SK-MEL-5 (cell line): Measurements from ENCODE around the gene PLCB2. TPM values are rescaled to one million over a fixed set of nuclear protein-coding genes. Genes with fewer than 3 reads are reported as not detected.

Experiments
- DNase-seq: peaks from one replicate; pipeline ENCODE4 v3.0.0-alpha.2; 2016; ENCODE audit warnings: low read depth, low spot score
- in situ Hi-C: cut with HindIII; loops from 2 replicates; pipeline ENCODE4 v1.10.0; 2016; ENCODE audit warnings: low sequenced_read_pairs, high pct_unique_total_duplicates, low pct_unique_long_range_greater_than_20kb
- total RNA-seq: library from RNA; depleted of rRNA; stranded (reverse); fragments of >200 nt; shearing (Covaris generic); gene quantifications from 2 replicates; pipeline ENCODE4 v1.2.3, GENCODE V29; 2014

Gene PLCB2
- total RNA-seq, 1 experiment from 2014 or later = 1.9 TPM

DNA sequence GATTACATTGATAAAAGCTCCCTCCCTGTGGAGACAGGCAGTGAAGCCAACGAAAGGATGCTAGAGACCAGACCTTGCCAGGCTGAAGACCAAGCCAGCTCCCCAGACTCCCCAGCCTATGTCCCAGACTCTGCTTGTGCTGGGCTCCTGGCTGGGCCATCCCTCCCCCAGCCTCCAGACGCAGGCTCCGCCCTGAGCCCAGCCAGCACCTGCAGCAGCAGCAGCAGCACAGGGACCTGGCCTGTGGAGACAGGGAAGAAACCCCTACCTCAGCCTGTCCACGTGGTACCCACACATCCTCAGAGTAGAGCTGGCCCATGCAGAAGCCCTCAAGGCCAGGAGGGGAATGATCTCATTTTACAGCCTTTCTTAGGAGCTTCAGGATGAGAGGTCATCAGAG lies 38.1 kb downstream of the PLCB2 start:
- no peak for DNase-seq
- in situ Hi-C loops = no loop called here

DNA sequence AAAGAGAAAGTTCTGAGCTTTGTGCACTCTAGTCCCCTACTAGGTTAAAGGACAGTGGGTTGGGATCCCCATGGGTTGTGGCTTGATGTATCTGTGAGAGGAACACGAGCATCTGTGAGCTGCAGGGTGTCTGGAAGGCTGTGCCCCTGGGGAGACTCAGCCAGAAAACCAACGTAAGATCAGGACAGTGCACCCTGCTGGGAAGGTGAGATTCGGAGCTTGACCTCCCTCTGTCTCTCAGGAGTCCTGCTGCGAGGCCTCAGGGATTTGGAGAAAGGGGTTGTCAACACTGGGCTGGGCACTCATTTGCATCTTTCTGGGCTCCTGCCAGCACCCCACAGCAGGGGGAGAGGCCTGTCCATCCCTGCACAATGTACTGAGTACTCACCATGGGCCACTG lies 40.1 kb downstream of the PLCB2 start:
- in situ Hi-C loops = no loop called here
- no peak for DNase-seq

DNA sequence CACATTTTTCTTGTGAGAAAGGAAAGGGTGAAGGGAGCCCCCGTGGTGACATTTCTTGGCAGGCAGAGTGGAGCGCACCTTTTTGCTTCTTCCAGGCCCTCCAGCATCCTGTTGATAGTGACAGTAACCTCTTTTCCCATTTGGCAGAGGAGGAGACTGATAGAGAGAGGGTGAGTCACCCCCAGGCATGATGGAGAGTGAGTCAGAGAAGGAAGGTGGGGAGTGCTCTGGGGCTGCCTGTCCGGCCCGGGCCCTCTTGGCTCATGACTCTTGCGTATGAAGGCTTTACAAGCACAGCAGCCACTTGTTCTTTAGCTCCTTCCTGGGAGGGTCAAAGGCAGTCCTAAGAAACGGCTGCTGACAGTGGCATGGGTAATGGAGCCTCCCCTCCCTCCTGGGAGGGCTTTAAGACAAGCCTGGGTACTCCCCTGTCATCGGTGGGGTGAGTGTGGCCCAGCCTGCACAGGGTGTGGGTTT lies 40.9 kb downstream of the PLCB2 start:
- in situ Hi-C loops = no loop called here
- DNase-seq = peak; percentile 78

DNA sequence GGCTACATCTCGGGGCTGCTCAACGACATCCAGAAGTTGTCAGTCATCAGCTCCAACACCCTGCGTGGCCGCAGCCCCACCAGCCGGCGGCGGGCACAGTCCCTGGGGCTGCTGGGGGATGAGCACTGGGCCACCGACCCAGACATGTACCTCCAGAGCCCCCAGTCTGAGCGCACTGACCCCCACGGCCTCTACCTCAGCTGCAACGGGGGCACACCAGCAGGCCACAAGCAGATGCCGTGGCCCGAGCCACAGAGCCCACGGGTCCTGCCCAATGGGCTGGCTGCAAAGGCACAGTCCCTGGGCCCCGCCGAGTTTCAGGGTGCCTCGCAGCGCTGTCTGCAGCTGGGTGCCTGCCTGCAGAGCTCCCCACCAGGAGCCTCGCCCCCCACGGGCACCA lies 41.9 kb downstream of the PLCB2 start:
- in situ Hi-C loops = no loop called here
- no peak for DNase-seq

DNA sequence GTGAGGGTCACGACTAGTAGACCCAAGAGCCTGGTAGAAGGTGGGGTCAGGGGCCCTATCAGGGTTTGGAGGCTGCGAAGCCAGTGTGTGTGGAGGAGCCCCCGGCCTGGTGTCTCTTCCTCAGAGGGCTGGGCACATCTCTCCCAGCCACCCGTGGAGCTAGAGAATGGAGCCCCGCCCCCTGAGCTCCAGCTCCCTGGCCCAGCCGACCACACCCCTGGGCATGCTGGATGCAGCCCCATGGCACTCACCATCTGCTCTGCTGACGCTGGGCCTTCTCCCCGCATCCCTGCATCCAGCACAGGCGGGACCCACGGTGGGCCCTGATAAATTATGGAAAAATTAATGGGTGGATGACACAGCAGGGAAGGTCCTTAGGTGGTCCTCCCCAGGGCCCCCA lies 42.4 kb downstream of the PLCB2 start:
- no peak for DNase-seq
- in situ Hi-C loops = no loop called here

DNA sequence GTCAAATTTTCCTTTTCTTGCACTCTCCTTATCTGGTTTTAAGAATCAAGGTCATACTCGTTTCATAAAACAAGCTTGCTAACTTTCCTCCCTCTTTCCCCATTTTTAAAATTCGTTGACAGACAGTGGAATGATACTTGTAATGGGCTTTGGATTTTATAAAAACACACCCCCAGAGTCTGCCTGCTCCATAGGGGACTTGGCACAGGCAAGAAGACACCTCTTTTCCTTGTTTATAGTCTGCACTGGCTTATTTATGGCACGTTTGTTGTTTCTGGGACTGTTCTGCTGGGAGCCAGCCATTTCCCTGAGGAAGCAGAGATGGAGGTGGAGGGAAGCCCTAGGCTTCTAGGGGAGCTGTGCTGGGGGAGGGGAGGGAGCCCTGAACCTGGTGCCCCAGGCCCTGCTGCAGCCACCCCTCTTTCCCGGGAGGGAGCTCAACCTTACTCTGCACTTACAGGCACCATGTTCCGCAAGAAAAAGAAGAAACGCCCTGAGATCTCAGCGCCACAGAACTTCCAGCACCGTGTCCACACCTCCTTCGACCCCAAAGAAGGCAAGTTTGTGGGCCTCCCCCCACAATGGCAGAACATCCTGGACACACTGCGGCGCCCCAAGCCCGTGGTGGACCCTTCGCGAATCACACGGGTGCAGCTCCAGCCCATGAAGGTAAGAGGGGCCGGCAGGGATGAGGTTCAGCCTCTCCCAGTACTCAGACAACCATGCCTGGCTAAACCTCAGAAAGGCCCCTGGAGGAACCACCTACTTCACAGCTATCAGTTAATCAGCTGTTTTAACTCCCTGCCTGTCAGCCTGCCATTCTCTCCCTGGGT lies 43.2 kb downstream of the PLCB2 start:
- no peak for DNase-seq
- in situ Hi-C loops = no loop called here

DNA sequence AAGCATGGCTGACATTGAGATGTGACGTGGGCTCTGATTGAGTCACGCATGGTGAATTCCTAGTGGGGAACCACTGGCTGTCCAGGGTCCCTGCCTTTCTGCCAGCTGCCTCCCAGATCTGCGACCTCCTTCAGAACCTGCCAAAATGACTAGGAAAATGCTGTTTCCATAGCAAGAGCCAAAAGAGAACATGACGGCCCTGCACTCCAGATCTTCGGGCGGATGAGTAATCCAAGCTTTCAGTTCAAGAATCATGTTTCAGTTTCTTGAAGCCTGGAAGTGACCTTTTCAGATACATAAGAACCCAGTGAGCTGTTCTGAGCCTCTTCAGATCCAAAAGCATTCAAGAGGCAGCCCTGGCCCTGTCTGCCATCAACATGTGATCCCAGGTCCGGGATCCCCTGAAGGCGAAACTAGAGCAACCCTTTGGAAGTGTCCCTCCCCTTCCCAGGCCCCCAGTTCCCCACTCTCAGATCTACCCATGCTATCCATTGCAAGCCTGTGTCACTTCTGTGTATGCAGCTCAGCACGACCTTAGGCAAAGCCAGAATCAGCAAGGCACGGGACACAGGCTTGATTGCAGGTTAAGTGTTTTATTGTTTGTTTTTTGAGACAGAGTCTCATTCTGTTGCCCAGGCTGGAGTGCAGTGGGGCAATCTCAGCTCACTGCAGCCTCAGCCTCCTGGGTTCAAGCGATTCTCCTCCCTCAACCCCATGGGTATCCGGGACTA lies 44.5 kb downstream of the PLCB2 start:
- in situ Hi-C loops = no loop called here
- DNase-seq = no peak

DNA sequence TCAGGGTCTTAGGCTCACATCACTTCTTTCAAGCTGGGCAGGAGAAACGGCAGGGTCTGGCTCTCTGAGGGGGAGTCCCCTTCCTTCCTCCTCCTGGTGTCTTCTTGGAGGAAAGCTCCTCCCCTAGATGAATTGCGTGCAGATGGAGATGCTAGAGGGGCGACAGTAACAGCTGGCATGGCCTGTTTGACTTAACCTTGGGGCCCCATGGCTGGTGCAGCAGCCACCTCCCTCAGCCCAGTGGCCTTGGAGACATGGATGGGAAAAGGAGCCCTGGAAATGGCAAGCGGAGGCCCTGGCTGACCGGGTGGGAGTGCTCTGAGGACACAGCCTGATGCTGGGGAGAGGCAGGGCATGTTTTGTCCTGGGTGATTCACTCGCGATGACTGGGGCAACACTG lies 48.7 kb downstream of the PLCB2 start:
- in situ Hi-C loops = no loop called here
- DNase-seq = no peak

DNA sequence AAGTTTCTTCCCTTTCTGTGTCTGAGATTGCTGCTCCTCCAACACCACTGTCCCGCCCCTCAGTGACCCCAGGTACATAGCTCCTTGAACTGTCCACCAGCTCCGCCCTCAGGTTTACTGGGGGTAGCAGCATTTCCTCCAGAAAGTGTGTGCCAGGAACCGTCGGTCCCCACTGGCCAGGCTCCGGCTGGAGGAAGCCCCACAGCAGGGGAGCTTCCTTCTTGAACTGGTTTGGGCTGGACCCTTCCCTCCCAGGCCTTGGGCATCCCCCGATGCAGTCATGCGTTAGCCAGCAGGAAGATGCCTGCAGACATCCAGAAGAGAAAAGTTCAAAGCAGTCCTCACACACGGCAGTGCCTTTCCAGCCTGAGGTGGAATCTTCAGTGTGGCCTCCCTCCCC lies 49.2 kb downstream of the PLCB2 start:
- no peak for DNase-seq
- in situ Hi-C loops = no loop called here

DNA sequence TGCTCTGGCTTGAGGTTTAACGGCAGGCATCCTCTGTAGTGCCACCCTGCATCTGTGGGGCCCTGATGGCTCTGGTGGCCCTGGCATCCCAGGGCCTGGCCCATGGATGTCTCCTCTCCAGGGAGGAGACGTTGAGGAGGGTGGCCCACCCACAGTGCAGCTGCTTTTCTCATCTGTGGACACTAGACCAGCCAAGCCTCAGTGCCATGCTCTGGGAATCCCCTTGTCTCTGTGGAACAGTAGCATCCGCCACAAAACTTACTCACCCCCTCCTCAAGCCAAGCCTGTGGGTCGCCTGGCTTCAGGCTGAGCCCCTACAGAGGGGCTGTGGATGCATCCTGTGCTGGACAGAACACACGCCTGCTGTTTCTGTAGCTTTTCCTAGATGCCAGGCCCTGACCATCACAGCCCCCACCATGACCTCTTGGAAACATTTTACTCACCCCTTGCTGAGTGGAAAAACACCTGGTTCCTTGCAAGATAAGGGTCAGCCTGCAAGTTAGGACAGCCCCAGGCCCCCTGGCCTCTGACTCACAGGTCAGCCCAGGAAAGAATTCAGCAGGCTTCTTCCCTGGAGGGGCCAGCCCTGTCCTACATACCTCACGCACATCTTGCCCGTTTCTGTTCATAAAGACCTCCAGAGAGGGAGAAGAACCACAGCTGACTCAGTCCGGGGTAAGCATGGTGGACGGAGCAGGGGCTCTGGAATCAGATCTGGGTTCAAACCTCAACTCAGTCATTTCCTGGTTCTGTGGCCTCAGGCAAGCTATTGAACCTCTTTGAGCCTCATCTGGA lies 49.9 kb downstream of the PLCB2 start:
- no peak for DNase-seq

DNA sequence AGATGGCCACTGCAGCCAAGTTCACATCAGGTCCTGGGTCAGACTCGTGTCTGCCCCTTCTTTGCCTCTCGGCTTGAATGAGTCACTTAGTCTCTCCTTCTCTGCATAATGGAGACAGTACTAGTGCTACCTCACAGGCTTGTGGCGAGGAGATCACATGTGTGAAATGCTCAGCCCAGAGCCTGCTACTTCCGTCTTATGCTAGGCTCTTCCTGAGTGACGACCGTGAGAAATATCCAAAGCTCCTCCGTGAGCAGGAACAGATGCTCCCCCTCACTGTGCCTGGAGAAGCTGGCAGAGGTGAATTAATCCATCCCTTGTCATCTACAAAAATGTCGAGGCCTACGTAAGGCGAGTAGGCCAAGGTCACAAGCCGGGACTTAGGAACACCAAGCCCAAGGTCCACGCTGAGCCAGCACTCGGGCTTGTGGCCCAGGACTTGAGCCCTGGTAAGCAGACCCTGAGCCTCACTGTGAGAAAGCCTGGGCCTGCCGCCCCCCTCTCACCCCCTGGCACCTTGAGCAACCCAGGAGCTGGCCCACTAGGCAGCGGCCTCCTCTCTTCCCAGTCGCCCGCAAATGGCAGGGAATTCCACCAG lies 51.0 kb downstream of the PLCB2 start:
- in situ Hi-C loops = no loop called here
- DNase-seq = peak; percentile 17

More for the DNA sequence above, 49.9 kb downstream of the PLCB2 start:
- in situ Hi-C loops = no loop called here

DNA sequence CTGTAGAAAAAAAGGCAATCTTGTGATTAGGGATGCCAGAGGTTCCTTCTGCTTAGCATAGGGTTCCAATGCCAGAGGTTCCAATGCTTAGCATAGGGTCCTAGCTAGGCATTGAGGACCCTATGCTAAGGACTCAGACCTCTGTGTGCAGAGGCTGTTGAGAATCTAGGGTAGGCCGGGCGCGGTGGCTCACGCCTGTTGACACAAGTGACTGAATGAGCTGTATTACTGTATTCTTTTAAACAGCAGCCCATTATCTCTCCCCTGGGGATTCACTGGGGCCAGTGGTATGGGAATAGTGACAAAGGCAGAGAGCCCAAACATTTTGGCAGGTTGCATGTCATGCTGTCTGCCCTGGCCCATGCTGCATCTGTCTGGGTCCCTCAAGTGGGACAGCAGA lies 52.7 kb downstream of the PLCB2 start:
- in situ Hi-C loops = no loop called here
- no peak for DNase-seq

DNA sequence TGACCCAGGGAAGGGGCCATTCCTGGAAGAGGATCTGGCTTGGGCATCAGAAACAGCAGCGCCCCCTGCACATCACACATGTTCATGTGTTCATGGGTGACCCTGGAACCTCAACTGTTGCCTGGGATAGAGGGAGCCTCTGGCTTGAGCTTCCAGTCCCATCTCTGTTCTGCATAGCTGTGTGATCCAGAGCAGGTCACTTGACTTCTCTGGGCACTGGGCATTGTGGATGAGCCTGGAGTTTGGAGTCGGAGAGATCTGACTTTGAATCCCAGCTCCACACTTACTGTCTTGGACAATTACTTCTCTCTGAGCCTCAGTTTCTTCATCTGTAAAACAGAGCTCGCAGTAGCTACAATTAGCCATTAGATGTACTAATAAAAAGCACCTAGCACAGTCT lies 53.3 kb downstream of the PLCB2 start:
- no peak for DNase-seq
- in situ Hi-C loops = no loop called here

DNA sequence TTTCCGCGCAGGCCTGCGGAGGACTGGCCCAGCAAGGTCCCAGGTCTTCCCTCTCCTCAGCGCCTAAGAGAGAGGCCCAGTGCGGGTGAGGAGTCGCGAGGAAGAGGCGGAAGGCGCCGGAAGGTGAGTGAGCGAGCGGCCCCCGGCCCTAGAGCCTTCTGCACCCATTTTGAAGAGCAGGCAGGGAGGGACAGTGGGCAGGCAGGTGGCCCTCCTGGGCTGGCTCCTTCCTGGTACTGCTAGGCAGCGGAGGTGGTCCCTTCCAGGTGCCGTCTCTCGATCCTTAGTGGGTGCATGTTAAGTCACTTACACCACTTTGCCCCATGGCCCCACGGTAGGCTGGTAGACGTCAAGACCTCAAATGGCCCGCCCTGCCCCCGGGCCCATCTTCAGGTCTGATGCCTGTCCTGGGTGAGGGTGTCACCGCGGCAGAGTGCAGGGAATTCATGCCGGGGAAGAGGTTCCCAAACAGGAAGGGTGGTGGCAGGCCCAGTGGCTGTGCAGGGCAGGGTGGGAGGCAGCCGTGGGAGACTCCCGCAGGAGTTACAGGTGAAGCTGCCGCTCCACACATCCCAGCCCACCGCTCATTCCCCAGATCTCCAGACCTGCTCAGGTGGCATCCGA lies 54.5 kb downstream of the PLCB2 start:
- in situ Hi-C loops = no loop called here

DNA sequence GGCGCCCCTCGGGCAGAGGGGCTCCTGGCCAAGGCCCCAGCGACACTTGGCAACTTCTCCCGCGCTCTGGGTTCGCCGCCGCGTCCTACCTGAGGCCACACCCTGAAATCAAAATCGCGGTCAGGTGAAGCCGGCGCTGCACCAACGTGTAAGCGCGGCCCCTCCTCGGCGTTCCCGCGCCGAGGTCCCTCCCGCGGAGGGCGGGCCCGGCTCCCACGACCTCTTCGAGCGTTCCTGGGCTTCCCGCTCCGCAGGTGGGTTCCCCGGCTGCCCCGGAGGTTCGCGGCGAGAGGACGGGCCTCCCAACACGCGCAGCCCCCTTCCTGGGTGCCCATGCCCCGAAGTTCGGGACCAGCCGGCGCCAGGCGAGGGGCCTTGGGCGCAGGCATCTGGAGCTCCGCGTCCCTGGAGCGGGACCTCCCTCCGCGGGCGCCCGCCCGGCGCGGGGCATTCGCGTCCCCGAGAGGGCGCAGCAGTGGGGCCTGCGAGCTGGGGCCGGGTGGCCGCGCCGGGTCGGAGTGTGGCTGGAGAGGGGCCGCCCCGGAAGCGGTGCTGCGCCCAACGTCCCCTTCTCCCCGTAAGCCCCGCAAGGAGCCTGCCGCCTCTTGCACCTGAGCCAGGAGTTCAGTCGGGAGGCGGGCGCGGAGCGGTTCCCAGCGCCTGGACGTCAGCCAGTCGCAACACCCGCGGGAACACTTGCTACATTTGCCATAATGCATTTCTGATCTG lies 55.1 kb downstream of the PLCB2 start:
- no peak for DNase-seq
- in situ Hi-C loops = no loop called here

More for the DNA sequence above, 54.5 kb downstream of the PLCB2 start:
- DNase-seq = no peak

DNA sequence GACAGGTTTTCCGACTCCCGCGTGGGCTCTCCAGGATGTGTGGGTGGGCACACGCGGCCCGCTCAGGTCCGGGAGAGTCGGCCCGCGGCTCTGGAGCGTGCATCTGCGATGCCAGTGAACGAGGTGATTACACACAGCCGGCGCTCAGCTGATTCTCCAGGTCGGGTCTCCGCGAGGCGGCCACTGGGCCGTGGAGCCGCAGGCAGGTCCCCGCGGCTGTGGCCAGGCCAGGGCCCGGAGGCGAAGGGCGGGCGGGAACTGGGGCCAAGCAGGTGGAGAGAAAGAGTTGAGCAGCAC lies 55.6 kb downstream of the PLCB2 start:
- in situ Hi-C loops = no loop called here
- no peak for DNase-seq

DNA sequence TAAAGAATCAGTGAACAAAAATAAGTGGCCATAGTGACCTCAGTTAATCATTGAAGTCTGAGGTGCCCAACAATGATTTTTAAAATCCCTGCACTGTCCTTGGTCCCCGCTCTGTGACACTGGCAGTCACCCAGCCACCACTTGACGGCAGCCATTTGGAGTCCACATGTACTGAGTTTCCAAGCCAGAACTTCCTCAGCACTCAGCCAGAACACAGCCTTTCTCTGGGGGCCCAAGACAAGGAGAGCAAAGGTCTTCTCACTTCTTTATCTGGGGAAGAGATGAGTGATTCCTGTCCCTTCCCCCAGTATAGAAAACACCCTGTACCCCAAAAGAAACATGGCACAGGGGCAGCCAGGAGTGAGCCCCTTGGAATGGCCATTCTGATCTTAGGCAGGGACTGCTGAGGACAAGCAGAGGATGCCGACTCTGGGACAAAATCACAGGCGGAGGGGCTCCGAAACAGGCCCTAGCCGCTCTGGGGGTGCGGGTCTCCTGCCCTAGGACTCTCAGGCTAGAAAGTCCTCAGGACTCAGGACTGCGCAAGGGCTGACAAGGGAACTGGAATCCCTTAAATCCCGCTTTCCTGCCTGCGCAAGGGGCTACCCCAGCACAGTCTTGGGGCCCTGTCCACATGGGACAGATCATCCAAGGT lies 56.1 kb downstream of the PLCB2 start:
- DNase-seq = no peak
- in situ Hi-C loops = no loop called here
